Sigmoid colon (tissue), 7 donors: ENCODE results near the gene XAB2. TPM values are rescaled to one million over a fixed set of nuclear protein-coding genes. Genes with fewer than 3 reads are reported as not detected.
"Not testable (repeated sequence)": the region's sequence is repeated elsewhere in the genome, so short reads cannot be mapped to it uniquely, and the experiment has no call there.

Experiments used
- DNase-seq: peaks from one replicate; pipeline ENCODE4 v3.0.0-alpha.2; 2019
- H3K27ac ChIP-seq, 4 donors: fragments of 200-600 bp; sonication (generic); one replicate each; pipeline ENCODE4 v1.5.1; 2016 to 2019; ENCODE audit warnings: mild to moderate bottlenecking in 1 of 4
- H3K27me3 ChIP-seq, 3 donors: fragments of 200-600 bp; sonication (generic); one replicate each; pipeline ENCODE4 v1.5.1; 2019; ENCODE audit warnings: mild to moderate bottlenecking in 1 of 3
- H3K36me3 ChIP-seq, 4 donors: fragments of 200-600 bp; sonication (generic); one replicate each; pipeline ENCODE4 v1.5.1; 2016 to 2019
- H3K4me1 ChIP-seq, 4 donors: fragments of 200-600 bp; sonication (generic); one replicate each; pipeline ENCODE4 v1.5.1; 2017 to 2019
- H3K4me3 ChIP-seq, 4 donors: fragments of 200-600 bp; sonication (generic); one replicate each; pipeline ENCODE4 v1.5.1; 2017 to 2019; ENCODE audit warnings: mild to moderate bottlenecking in 2 of 4, moderate library complexity in 1 of 4
- H3K9me3 ChIP-seq, 4 donors: fragments of 200-600 bp in 3 of 4; sonication (generic) in 3 of 4; one replicate each; pipeline versions ENCODE4 v1.5.1 to v1.6.1; 2013 to 2019
- CTCF ChIP-seq, 4 experiments: fragments of 450-650 bp in 3 of 4; fragments of 200-600 bp in 1 of 4; IDR thresholded peaks; one replicate each; pipeline ENCODE4 v1.5.1; 2016 to 2019; ENCODE audit warnings: antibody characterized with exemption in 4 of 4, mild to moderate bottlenecking in 3 of 4, moderate library complexity in 2 of 4
- EP300 ChIP-seq, 4 donors: sonication (generic); formaldehyde crosslinking; IDR thresholded peaks; one replicate each; pipeline ENCODE4 v1.6.1; 2017; ENCODE audit warnings: antibody characterized with exemption in 4 of 4
- POLR2A ChIP-seq, 2 donors: fragments of 450-650 bp; IDR thresholded peaks; one replicate each; pipeline ENCODE4 v1.6.1; 2016; ENCODE audit warnings: antibody characterized with exemption in 2 of 2, mild to moderate bottlenecking in 2 of 2, moderate library complexity in 2 of 2
- POLR2AphosphoS5 ChIP-seq, 4 donors: sonication (generic); formaldehyde crosslinking; IDR thresholded peaks; one replicate each; pipeline ENCODE4 v1.6.1; 2017; ENCODE audit warnings: antibody characterized with exemption in 4 of 4
- WGBS, 2 donors: extraction: QIAGEN DNeasy Blood & Tissue Kit; methylation state at CpG; one replicate each; pipeline ENCODE4 v1.1.7; 2013; 5-methylcytosine and 5-hydroxymethylcytosine counted together
- intact Hi-C: fragments of 100-400 bp; cut with DNase I; formaldehyde crosslinking; loops from one replicate; pipeline ENCODE4 v1.15.1; 2023
- polyA plus RNA-seq, 3 donors: library from polyadenylated mRNA; stranded (reverse); fragments of 200-250 nt; gene quantifications; one replicate each; pipeline ENCODE4 v1.2.3, GENCODE V29; 2013
- total RNA-seq, 4 donors: library from RNA; depleted of rRNA; stranded (reverse); fragments of >200 nt; gene quantifications; one replicate each; pipeline ENCODE4 v1.1.0, GENCODE V29; 2016
- donor health status: healthy with polysubstance abuse.
- donor health status: Bipolar disorder and iron deficiency.
- donor health status: healthy.

The XAB2 gene
- total and polyA plus RNA-seq, 7 donors = 9.7 to 38.3 (median 29.9) TPM

GRCh38 chr19:7647156-7647555 lies 17.8 kb upstream of the XAB2 start:
- H3K36me3 ChIP-seq = no peaks in the 10 kb centered on the region
- TF ChIP-seq EP300 (IDR thresholded peaks at IDR 0.05) (no peak), CTCF (IDR thresholded peaks at IDR 0.05) (no peak), POLR2A (IDR thresholded peaks at IDR 0.05) (no peak), POLR2AphosphoS5 (IDR thresholded peaks at IDR 0.05) (no peak)
- no peak for DNase-seq
- WGBS, 2 donors = 88 to 95% methylated on average over 26 of the region's 26 CpGs
- no peak overlapping the region for H3K27ac ChIP-seq
- peaks cover 0 to 46% (median 19%) of the 10 kb centered on the region in 3 donors for H3K27me3 ChIP-seq
- intact Hi-C loops = no loop called here
- H3K4me1 ChIP-seq = peaks cover 0 to 4% (median under 1%) of the 10 kb centered on the region in 4 donors
- H3K9me3 ChIP-seq = no peaks in the 10 kb centered on the region
- H3K4me3 ChIP-seq = no peak overlapping the region

- no peaks in the 10 kb centered on the region for H3K36me3 ChIP-seq
These were observed 17.0 kb upstream of the XAB2 start for GRCh38 chr19:7646426-7646700.

GRCh38 chr19:7645656-7646425 lies 16.5 kb upstream of the XAB2 start:
- no peaks in the 10 kb centered on the region for H3K9me3 ChIP-seq
- no peak overlapping the region for H3K4me3 ChIP-seq
- H3K27me3 ChIP-seq = peaks cover 0 to 44% (median 19%) of the 10 kb centered on the region in 3 donors
- H3K27ac ChIP-seq = no peak overlapping the region
- H3K4me1 ChIP-seq = no peaks in the 10 kb centered on the region
- WGBS, 2 donors = 83 to 88% methylated on average over 20 of the region's 20 CpGs
- no peak for DNase-seq
- no peaks in the 10 kb centered on the region for H3K36me3 ChIP-seq
- TF ChIP-seq POLR2A (IDR thresholded peaks at IDR 0.05) (no peak), CTCF (IDR thresholded peaks at IDR 0.05) (no peak), POLR2AphosphoS5 (IDR thresholded peaks at IDR 0.05) (no peak), EP300 (IDR thresholded peaks at IDR 0.05) (no peak)
- intact Hi-C loops = no loop called here

More at GRCh38 chr19:7646426-7646700, 17.0 kb upstream of the XAB2 start:
- intact Hi-C loops = no loop called here
- TF ChIP-seq CTCF (IDR thresholded peaks at IDR 0.05) = no peak
- DNase-seq = no peak
- WGBS, 2 donors = 91 to 92% methylated on average over 8 of the region's 8 CpGs
- Histone ChIP-seq H3K27me3 (peaks cover 0 to 46% (median 19%) of the 10 kb centered on the region in 3 donors), H3K4me3 (no peak overlapping the region), H3K9me3 (no peaks in the 10 kb centered on the region), H3K4me1 (no peaks in the 10 kb centered on the region), H3K27ac (no peak overlapping the region)

- H3K27ac ChIP-seq = no peak overlapping the region
- H3K36me3 ChIP-seq = no peaks in the 10 kb centered on the region
- H3K4me3 ChIP-seq = no peak overlapping the region
- DNase-seq = no peak
- no peaks in the 10 kb centered on the region for H3K9me3 ChIP-seq
- H3K27me3 ChIP-seq = peaks cover 0 to 39% (median 19%) of the 10 kb centered on the region in 3 donors
- TF ChIP-seq EP300 (IDR thresholded peaks at IDR 0.05) (no peak), POLR2A (IDR thresholded peaks at IDR 0.05) (no peak)
- H3K4me1 ChIP-seq = no peaks in the 10 kb centered on the region
- intact Hi-C loops = no loop called here
- 91 to 93% methylated on average over 14 of the region's 14 CpGs for WGBS, 2 donors
These were observed 15.8 kb upstream of the XAB2 start for GRCh38 chr19:7645163-7645562.

DNA sequence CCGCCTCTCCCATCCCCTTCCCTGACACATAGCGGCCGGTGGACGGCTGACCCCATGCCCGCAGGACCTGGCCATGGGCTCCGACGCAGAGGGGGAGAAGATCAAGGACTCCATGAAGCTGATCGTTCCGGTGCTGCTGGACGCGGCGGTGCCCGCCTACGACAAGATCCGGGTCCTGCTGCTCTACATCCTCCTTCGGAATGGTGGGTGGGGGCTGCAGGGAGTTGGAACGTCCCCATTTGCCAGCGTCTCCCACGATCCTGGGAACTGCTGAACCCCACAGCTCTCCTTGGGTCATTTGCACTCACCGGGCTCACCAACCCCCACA lies 15.2 kb upstream of the XAB2 start:
- Histone ChIP-seq H3K27me3 (peaks cover 0 to 37% (median 21%) of the 10 kb centered on the region in 3 donors), H3K9me3 (no peaks in the 10 kb centered on the region), H3K36me3 (no peaks in the 10 kb centered on the region), H3K27ac (no peak overlapping the region), H3K4me1 (no peaks in the 10 kb centered on the region), H3K4me3 (no peak overlapping the region)
- WGBS, 2 donors = 95 to 96% methylated on average over 20 of the region's 20 CpGs
- intact Hi-C loops = no loop called here
- DNase-seq = no peak
- TF ChIP-seq POLR2AphosphoS5 (IDR thresholded peaks at IDR 0.05) (no peak), EP300 (IDR thresholded peaks at IDR 0.05) (no peak), POLR2A (IDR thresholded peaks at IDR 0.05) (no peak), CTCF (IDR thresholded peaks at IDR 0.05) (no peak)

- H3K4me3 ChIP-seq, DNase-seq, H3K27ac ChIP-seq, intact Hi-C loops, H3K4me1 ChIP-seq, H3K9me3 ChIP-seq, H3K36me3 ChIP-seq: not testable (repeated sequence)
- peaks cover 0 to 43% (median 28%) of the 10 kb centered on the region in 3 donors for H3K27me3 ChIP-seq
- WGBS, 2 donors = 46 to 78% methylated on average over 10 of the region's 10 CpGs
These were observed 14.5 kb upstream of the XAB2 start for GRCh38 chr19:7643629-7644549.
